DND-41 (cell line): ENCODE data around the gene TRIM46.

Experiments used
- EZH2 ChIP-seq: IDR thresholded peaks from 3 replicates; pipeline ENCODE4 v1.6.1; 2012; ENCODE audit warnings: borderline replicate concordance, low read depth, mild to moderate bottlenecking, moderate library complexity, low read length, inconsistent platforms; ENCODE audit not compliant: severe bottlenecking
- TF ChIP-seq, protein P1 (sequence below): IDR thresholded peaks from 2 replicates; pipeline ENCODE4 v1.5.1; 2012; ENCODE audit warnings: borderline replicate concordance, low read length, moderate library complexity, mild to moderate bottlenecking; ENCODE audit not compliant: poor library complexity, severe bottlenecking; ENCODE audit errors: extremely low read depth

DNA sequence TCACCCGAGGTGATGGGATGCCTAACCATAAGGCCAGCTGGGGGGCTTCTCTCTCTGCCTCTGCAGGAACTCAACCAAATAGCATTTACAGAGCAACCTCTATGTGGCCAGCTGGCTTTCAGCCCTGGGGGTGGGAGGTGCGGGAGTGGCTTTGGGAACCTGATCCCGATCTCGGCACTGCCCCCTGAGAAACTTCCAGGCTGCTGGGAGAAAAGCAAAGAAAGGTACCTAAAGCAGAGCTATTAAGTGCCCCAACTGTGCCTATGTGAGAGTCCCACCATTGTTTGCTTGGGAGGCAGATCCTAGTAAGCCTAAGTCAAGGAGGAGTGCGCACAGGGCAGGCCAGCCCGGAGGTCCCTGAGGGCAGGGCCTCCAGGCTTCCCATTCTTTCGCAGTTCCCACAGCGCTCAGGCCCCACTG lies 7.6 kb upstream of the TRIM46 start:
- TF ChIP-seq, protein P1, sequence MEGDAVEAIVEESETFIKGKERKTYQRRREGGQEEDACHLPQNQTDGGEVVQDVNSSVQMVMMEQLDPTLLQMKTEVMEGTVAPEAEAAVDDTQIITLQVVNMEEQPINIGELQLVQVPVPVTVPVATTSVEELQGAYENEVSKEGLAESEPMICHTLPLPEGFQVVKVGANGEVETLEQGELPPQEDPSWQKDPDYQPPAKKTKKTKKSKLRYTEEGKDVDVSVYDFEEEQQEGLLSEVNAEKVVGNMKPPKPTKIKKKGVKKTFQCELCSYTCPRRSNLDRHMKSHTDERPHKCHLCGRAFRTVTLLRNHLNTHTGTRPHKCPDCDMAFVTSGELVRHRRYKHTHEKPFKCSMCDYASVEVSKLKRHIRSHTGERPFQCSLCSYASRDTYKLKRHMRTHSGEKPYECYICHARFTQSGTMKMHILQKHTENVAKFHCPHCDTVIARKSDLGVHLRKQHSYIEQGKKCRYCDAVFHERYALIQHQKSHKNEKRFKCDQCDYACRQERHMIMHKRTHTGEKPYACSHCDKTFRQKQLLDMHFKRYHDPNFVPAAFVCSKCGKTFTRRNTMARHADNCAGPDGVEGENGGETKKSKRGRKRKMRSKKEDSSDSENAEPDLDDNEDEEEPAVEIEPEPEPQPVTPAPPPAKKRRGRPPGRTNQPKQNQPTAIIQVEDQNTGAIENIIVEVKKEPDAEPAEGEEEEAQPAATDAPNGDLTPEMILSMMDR = no peak
- TF ChIP-seq EZH2 = no peak
